MCF 10A (cell line): Measurements from ENCODE around the gene JMJD7. TPM values are rescaled to one million over a fixed set of nuclear protein-coding genes. Genes with fewer than 3 reads are reported as not detected.

Source experiments
- Bru-seq: library from RNA; stranded (reverse); fragments of 400-500 nt; gene quantifications from one replicate; lab custom pipeline; 2021; lab: Mats Ljungman, UMichigan
- BruChase-seq, 2 experiments: library from RNA; stranded (reverse); fragments of 400-500 nt; gene quantifications; one replicate each; lab custom pipeline; 2021; lab: Mats Ljungman, UMichigan
- BruUV-seq: library from RNA; stranded (reverse); fragments of 400-500 nt; replicated peaks from 2 replicates; lab custom pipeline; 2021; lab: Mats Ljungman, UMichigan
- CTCF ChIA-PET: fragments of 300-600 bp; sonication (Branson Sonifier 250); formaldehyde crosslinking; extraction: SDS; loops from one replicate; lab custom pipeline; 2021; ENCODE audit warnings: antibody characterized with exemption, inconsistent platforms; lab: Yijun Ruan, JAX
- POLR2A ChIA-PET: fragments of 300-600, 350-650 bp; sonication (Branson Sonifier 250); formaldehyde crosslinking; extraction: SDS; loops from one replicate; lab custom pipeline; 2020; ENCODE audit warnings: antibody characterized with exemption, inconsistent platforms; lab: Yijun Ruan, JAX
- DNase-seq: peaks from one replicate; pipeline ENCODE4 v3.0.0-alpha.2; 2018; ENCODE audit not compliant: unreplicated experiment
- H3K27ac Mint-ChIP-seq: one replicate; pipeline ENCODE4 v1.8.0; 2022; ENCODE audit warnings: mild to moderate bottlenecking, low read depth, mixed read lengths; ENCODE audit not compliant: unreplicated experiment
- H3K27me3 Mint-ChIP-seq: one replicate; pipeline ENCODE4 v1.8.0; 2022; ENCODE audit warnings: mixed read lengths; ENCODE audit not compliant: insufficient read depth, unreplicated experiment
- H3K36me3 Mint-ChIP-seq: one replicate; pipeline ENCODE4 v1.8.0; 2022; ENCODE audit warnings: mild to moderate bottlenecking, moderate library complexity, mixed read lengths; ENCODE audit not compliant: insufficient read depth, unreplicated experiment
- H3K4me1 Mint-ChIP-seq: one replicate; pipeline ENCODE4 v1.8.0; 2022; ENCODE audit warnings: mixed read lengths; ENCODE audit not compliant: insufficient read depth, unreplicated experiment
- H3K4me3 Mint-ChIP-seq: one replicate; pipeline ENCODE4 v1.8.0; 2022; ENCODE audit warnings: mild to moderate bottlenecking, moderate library complexity, mixed read lengths; ENCODE audit not compliant: unreplicated experiment
- H3K9me3 Mint-ChIP-seq: one replicate; pipeline ENCODE4 v1.8.0; 2022; ENCODE audit warnings: mixed read lengths; ENCODE audit not compliant: unreplicated experiment
- CTCF ChIP-seq: fragments of 200-600 bp; IDR thresholded peaks from one replicate; pipeline ENCODE4 v1.8.0; 2022; ENCODE audit warnings: antibody characterized with exemption, mild to moderate bottlenecking; ENCODE audit not compliant: unreplicated experiment
- intact Hi-C: fragments of 100-400 bp; cut with micrococcal nuclease; formaldehyde crosslinking; loops from 2 replicates; pipeline ENCODE4 v1.14.1; 2022
- long read RNA-seq: library from polyadenylated mRNA; stranded (forward); transcript quantifications from one replicate; pipeline ENCODE4 v2.0.0, GENCODE V29; 2022
- total RNA-seq: library from RNA; stranded (reverse); gene quantifications from 2 replicates; pipeline ENCODE4 v1.2.3, GENCODE V29; 2022

JMJD7 gene
- total RNA-seq (9.2 and 13.3 TPM in 2 replicates), Bru-seq, nascent RNA (percentile 63 among the genes with signal in this experiment), BruChase-seq, experiment 1, labeled RNA remaining after a 6-hour chase (percentile 79 among the genes with signal in this experiment), BruChase-seq, experiment 2, labeled RNA remaining after a 2-hour chase (percentile 66 among the genes with signal in this experiment)
- long read RNA-seq, transcript JMJD7-201 (8 exons, 1,416 nt), result major isoform, 14 of 18 reads
- long read RNA-seq, partial matches to known transcripts, result 4 of 18 reads
- long read RNA-seq, other reads (novel, unspliced or antisense), result 0 of 18 reads

GRCh38 chr15:41827880-41828806, at the start of gene JMJD7:
TSS of gene JMJD7 (plus strand) at chr15:41828092. CDS start at chr15:41828125, 33 bp downstream.
- peaks cover 32% of the 10 kb centered on the region for H3K36me3 Mint-ChIP-seq
- peak; percentile 85 for DNase-seq
- intact Hi-C loops, result loop anchor here (5.0 kb wide), 2 partner anchors 74 to 144 kb away; partner anchors contain the start of gene EHD4
- H3K27me3 Mint-ChIP-seq, result no peaks in the 10 kb centered on the region
- no peak for TF ChIP-seq CTCF
- H3K9me3 Mint-ChIP-seq, result no peaks in the 10 kb centered on the region
- BruUV-seq, result no TSS peak
- peaks cover 13% of the 10 kb centered on the region for H3K4me1 Mint-ChIP-seq
- H3K27ac Mint-ChIP-seq, result peak within 1 kb of the TSS; percentile 76
- POLR2A ChIA-PET, result interaction anchor here (0.5 to 3.8 kb wide), 6 partner anchors 10 to 226 kb away, joined by 3 to 19 read pairs (median 5); partner anchors contain the start of genes MAPKBP1 and PLA2G4B
- peak within 1 kb of the TSS; percentile 87 for H3K4me3 Mint-ChIP-seq
- CTCF ChIA-PET, result interaction anchor here (0.6 kb wide), 1 partner anchor 364 kb away, joined by 4 read pairs; no protein-coding TSS in a partner anchor

DNA sequence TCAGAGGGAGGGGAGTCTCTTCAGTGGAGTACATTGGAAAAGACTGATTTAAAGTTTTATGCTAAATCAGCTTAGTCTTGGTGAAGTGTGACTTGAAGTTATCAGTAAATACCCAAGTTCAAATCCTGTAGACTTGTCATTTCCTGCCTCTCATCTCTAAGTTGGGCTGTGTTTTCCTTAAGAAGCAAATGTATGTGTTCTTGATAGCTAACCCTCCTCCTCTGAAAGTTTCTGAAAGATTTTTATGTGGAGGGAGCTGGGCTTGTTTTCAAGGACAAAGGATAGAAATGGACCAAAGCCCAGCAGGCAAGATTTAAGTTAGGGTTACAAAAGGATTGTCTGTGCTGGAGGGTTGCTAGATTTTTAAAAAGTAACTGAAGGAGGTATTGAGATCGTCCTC, 49.4 kb upstream of the JMJD7 start:
- Mint-ChIP-seq H3K4me3 (peak overlapping the region; percentile 33), H3K27me3 (no peaks in the 10 kb centered on the region), H3K4me1 (peaks cover 53% of the 10 kb centered on the region)

DNA sequence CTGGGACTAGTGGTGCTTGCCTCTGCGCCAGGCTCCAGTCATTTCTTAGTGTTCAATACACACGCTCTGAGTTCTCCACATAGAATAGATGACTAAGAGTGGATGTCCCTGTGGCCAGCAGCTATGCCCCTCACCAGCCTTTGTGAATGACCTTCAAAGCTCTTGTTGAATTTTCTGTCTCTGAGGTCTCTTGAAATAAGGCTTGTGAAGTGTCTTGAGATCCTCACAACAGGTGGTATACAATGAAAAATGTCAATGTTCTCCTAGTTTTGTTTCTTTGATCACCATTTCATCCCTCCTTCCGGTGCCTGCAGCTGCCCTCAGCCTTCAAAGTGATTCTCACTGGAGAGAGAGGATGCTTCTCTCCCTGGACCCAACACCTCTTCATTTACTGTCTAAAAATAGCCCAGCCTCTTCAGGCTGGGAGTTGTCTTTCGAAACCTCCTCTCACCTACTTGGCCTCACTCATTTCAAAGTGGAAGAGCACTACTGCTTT, 48.2 kb upstream of the JMJD7 start:
- peaks cover 19% of the 10 kb centered on the region for H3K36me3 Mint-ChIP-seq
- no peak for TF ChIP-seq CTCF
- H3K9me3 Mint-ChIP-seq, result no peaks in the 10 kb centered on the region
- no peak overlapping the region for H3K4me3 Mint-ChIP-seq
- ChIA-PET POLR2A (interaction anchor here (0.7 to 19.2 kb wide), 4 partner anchors 12 to 119 kb away, joined by 3 to 486 read pairs (median 98); partner anchors contain the start of gene MGA), CTCF (interaction anchor here (0.5 to 11.2 kb wide), 5 partner anchors 24 to 356 kb away, joined by 3 to 249 read pairs (median 5); no protein-coding TSS in a partner anchor)
- DNase-seq, result no peak
- peak overlapping the region; percentile 74 for H3K27ac Mint-ChIP-seq
- no peaks in the 10 kb centered on the region for H3K27me3 Mint-ChIP-seq
- intact Hi-C loops, result no loop called here
- no TSS peak for BruUV-seq
- peaks cover 53% of the 10 kb centered on the region for H3K4me1 Mint-ChIP-seq

More for the DNA sequence above, 49.4 kb upstream of the JMJD7 start:
- BruUV-seq, result no TSS peak
- intact Hi-C loops, result no loop called here
- ChIA-PET CTCF (interaction anchor here (0.7 to 11.2 kb wide), 6 partner anchors 9 to 49 kb away, joined by 5 to 249 read pairs (median 9); no protein-coding TSS in a partner anchor), POLR2A (interaction anchor here (2.0 to 19.2 kb wide), 3 partner anchors 14 to 48 kb away, joined by 7 to 486 read pairs (median 193); no protein-coding TSS in a partner anchor)
- Mint-ChIP-seq H3K36me3 (peaks cover 13% of the 10 kb centered on the region), H3K9me3 (no peaks in the 10 kb centered on the region), H3K27ac (peak overlapping the region; percentile 73)
- TF ChIP-seq CTCF, result no peak
- DNase-seq, result no peak
